GM19035 (cell line): Measurements from ENCODE around the gene SLC9A9.
A peak's percentile ranks its signal among the peaks of the same experiment; 100 is the strongest.

Source experiments
- ATAC-seq: cut with Tn5 transposase; IDR thresholded peaks from one replicate; pipeline ENCODE4 v1.9.1; 2021; ENCODE audit not compliant: unreplicated experiment

SLC9A9 gene

GRCh38 chr3:143604402-143605185 lies 243.7 kb downstream of the SLC9A9 start:
- ATAC-seq = peak; percentile 59

DNA sequence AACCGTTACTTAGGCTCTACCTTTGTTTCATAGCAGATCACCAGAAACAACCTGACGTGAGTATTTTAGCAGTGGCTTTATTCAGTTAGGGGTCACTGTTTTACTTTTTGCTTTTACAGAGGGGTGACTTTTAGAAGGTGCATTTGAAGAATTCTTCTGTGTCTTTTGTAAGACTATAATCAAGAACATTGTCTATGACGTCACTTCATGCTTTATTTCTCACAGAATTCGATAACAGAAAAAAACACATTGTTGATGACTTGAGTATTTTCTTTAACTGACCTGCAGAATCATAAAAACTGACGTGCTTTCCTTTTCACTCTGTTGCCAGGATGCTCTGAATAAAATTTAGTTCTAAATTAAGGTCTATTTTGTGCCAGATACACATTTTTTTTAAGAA lies 244.5 kb downstream of the SLC9A9 start:
- ATAC-seq = no peak

DNA sequence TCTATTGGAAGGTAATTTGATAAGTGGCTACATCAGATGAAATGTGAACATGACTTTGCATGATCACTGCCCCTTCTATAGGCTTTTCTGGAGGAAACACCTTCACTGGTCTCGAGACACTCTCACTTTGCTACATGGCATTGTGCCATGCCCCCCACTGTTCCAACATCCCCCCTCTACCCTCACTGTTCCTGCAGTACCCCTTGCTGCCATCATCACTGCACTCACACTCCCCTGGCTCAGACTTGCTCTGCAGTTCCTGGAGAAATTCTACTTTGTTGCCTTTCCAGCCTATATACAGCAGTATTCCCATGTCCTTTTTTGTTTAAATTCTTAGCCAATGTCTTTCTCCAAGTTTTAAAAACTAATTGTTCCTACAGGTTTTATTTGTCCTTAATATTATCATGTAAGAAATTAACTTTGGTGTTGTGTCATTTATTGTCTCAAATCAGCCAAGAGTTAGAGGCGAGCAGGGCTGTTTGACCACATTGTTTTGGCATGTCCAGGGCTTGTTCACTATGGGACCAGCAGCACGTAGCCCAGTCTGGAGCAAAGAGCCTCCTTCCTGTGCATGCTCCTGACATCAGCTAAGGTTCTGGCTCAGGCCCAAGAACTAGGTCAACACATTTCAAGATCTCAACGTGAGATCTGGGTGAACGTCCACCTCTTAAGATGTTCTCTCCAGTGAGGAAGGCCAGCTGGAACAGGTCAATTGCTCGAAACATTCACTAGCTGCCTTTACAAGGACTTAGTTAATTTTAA lies 246.4 kb downstream of the SLC9A9 start:
- ATAC-seq = no peak

DNA sequence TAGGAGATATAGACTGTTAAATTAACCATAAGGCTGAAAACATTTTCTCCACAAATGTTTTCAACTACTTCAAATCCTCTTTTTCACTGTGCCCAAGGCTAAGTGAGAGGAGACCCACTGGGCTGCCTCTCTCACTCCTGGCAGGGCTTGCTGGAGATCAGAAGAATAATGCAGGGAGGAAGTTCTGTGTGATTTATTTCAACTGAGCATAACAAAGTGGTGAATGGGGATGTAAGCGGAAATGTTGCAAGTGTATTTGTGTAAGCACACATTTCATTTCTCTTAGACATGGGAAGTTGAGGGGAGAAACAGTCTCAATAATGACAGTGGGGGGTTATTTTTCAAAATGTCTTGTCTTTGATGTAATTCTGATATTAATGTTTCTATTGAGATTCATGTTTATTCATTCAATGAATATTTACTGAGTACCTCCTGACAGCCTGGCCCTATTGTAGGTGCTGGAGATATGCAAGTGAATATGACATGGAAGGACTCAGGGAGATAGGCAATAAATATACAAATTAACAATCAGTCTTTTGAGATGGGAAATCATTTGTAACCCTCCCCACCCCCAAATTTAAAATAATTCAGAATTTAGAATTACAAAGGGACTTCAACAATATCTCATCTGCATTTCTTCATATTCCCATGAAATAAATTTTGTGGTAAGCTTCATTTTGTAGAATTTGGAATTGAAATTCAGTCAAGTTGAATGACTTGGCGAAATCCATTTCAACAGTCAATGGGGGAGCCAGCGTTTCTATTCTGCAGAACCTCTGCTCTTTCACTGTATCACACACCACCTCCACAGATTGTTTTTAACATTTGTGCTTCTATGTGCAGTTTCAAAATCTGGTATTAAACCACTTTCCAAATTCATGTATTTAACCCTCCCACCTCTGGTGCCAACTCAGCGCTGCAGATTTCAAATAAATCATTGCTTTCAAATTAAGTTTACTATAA lies 247.2 kb downstream of the SLC9A9 start:
- ATAC-seq = no peak

- no peak for ATAC-seq
These were observed 250.3 kb downstream of the SLC9A9 start for GRCh38 chr3:143597774-143598652.

- ATAC-seq = no peak
These were observed 251.2 kb downstream of the SLC9A9 start for GRCh38 chr3:143596957-143597642.

DNA sequence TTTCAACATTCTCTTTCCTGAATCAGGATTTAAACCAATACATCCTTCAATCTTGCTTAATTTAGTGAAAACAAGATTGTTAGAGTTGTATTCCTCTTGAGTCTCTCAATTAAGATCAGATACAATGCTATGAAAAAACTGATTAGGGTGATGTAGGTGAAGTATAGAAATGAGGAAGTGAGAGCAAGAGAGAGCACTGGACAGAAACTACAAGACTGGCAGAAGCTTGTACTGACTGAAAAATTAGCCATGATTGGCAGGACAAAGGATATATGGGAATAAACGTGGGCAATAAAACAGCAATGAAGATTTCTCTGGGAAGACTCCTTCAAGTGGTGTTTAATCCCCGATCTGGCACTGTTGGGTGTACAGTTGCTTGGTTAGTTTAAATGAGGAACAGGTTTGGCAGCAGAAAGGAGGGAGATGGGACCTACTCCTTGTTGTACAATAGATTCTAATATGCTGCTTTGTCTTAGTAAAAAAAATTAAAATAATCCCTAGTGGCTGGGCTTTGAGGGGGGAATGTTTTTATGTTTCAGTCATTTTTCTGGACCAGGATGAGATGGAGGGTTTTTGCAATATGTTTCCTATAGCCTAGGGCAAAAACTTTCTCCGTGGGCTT lies 252.7 kb downstream of the SLC9A9 start:
- peak; percentile 95 for ATAC-seq

DNA sequence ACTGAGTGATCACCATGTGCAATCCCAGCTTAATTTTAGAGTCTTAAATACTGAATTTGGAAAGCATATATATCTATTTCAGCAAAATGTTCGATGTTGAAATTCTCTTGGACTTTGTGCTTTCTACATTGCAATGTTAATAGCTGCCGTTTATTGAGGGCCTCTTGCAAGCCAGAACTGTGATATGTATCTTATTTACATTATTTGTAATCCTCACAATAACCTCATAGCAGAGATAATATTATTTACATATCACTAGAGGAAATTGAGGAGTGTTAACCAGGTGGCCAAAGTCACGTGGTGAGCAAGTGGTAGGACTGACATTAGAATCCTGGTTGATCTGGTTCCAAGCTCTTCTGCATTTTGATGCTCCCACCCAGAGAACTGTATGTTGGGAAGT lies 254.1 kb downstream of the SLC9A9 start:
- ATAC-seq = no peak

DNA sequence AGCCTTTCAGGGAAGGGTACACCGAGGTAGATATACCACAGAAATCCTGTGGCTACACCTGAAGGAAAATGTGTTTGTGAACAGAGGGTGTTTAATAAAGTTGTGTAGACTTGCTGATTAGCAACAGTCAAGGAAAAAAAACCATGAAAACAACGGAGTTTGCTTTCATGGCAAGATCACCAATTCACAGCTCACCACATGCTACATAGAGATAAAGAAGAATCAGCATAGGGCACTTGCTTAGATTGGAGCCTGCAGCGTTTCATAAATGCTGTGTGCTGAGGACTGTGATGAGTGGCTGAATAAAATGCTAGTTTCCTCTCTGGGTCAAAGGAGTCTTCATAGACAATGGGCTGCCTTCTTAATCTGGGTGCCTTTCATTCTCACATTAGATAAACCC lies 257.6 kb downstream of the SLC9A9 start:
- no peak for ATAC-seq

DNA sequence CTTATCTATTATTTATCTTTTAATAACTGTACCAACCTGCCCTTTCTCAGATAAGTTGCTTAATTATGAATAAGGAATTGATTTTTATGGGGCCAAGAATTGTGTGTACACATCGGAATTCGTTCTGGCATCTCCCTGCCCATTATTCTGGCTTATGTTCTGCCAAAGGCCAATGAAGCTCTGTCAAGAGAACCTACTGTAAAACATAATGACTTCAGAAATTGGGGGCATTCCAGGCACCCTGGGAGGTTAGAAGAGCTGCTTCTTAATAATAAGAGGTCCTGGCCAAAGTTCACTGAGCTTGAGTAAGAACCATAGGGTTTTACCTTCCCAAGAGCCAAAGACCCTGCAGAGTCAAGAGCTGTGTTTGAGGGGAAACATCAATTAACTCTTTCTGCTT lies 261.7 kb downstream of the SLC9A9 start:
- no peak for ATAC-seq

- ATAC-seq = no peak
These were observed 262.4 kb downstream of the SLC9A9 start for GRCh38 chr3:143585720-143586456.

GRCh38 chr3:143584474-143584873 lies 263.8 kb downstream of the SLC9A9 start:
- no peak for ATAC-seq

DNA sequence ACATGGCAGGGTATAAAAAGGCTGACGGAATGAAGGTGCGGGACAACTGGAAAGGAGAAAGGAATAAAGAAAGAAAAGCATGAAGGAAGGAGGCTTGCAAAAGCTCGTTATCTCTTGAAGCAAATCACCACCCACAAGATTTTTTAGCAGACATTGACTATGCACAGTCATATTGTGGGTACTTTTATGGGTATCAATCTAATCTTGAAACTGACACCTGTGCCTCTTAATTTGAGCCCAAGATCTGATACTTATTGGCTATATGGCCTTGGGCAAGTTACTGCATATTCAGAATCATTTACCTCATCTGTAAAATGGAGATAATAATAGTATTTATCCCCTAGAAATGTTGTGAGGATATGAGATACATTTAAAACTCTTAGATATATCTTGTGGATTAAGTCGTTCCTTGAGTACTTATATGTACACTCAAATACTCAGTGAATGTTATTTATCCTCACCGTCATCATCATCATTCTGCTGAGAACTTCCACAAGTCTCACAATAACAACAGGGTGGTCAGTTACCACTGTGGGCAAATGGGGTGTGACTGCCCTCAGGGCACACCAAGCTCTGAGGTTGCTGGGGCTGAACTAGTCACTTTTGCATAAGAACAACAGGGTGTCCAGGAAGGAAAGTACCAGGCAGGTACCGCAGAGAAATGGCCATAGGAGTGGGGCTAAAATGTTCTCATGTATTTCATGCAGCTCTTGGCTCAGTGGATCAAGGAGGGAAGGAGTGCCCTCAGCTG lies 266.1 kb downstream of the SLC9A9 start:
- ATAC-seq = no peak

DNA sequence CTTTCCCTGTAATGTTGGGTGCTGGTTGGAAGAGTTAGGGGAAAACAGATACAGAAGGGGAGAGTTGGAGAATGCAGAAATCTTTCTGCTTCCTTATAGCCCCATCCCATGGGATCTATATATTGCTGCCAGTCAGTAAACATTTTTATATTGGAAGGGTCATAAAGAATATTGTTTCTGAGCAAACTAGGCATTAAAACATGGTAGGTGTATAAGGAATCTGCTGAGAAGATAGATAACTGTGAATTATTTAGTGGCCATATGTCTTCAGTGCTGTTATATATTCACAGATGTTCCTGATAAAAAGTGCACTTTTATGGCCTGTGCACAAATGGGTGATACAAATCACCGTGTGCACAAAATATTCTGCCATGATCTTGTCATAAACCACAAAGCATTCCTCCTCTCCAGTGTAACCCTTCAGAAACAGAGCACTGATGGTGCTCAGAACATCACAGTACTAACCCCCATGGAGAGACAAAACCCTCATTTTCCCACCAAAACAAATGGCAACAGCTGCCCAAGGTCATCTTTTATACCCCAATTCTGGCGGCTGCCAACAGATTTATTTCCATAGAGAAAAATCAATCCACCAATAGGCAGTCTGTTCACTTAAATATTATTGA lies 269.3 kb downstream of the SLC9A9 start:
- no peak for ATAC-seq

DNA sequence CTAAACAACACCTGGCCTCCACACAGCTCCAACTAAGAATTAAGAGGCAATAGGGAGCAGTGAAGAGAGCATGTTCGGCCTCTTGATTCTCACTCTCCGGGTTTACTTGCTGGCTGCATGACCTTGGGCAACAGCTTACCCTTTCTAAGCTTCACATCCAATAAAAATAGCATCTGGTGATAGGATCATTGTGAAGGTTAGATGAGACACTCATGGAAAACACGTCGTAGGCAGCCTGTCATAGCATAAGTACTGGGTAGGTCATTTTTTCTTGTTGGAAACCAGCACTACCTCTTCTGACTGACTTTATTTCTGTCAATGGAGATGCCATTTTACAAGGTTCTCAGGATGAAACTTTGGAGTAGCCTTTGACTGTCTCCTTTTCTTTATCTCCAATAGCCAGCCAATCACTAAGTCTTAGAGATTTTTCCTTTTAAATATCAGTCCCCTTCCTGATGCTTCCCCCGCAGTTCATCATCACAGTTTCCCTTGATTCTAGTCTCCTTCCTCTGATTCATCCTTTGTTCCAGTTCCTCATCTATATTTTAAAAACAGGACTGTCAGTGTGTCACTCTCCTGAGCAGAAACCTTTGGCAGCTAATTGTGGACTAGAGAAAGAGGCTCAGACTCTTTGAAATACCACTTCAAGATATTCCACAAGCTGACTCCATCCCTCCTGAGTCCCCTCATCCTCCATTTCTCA lies 271.5 kb downstream of the SLC9A9 start:
- no peak for ATAC-seq

DNA sequence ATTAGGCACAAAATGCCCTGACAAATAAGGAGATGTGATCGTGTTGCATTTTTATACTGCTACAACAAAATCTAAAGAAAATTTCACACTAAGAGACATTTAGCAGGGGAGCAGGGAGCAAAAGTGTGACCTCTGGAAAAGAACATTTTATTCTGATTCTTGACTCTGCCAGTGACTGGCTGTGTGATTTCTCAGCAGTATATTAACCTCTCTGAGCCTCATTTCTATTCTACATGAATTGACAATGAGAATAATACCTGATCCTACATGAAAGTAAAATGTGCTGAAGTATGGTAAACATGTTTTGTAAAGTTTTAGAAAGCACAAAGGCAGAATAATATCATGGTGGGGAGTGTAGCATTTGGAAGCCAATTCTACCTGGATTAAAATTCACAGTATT lies 273.3 kb downstream of the SLC9A9 start:
- no peak for ATAC-seq
